Activated CD4-positive, alpha-beta T cell treated with anti-CD3 and anti-CD28 coated beads, Interleukin-2, amount 50 U/mL, for 48 hours (primary cell): Measurements from ENCODE around the gene THAP3.
"Not testable (repeated sequence)": the region's sequence is repeated elsewhere in the genome, so short reads cannot be mapped to it uniquely, and the experiment has no call there.

Source experiments
- DNase-seq, 2 experiments: peaks; one replicate each; pipeline ENCODE4 v3.0.0-alpha.2; 2020

THAP3 gene

DNA sequence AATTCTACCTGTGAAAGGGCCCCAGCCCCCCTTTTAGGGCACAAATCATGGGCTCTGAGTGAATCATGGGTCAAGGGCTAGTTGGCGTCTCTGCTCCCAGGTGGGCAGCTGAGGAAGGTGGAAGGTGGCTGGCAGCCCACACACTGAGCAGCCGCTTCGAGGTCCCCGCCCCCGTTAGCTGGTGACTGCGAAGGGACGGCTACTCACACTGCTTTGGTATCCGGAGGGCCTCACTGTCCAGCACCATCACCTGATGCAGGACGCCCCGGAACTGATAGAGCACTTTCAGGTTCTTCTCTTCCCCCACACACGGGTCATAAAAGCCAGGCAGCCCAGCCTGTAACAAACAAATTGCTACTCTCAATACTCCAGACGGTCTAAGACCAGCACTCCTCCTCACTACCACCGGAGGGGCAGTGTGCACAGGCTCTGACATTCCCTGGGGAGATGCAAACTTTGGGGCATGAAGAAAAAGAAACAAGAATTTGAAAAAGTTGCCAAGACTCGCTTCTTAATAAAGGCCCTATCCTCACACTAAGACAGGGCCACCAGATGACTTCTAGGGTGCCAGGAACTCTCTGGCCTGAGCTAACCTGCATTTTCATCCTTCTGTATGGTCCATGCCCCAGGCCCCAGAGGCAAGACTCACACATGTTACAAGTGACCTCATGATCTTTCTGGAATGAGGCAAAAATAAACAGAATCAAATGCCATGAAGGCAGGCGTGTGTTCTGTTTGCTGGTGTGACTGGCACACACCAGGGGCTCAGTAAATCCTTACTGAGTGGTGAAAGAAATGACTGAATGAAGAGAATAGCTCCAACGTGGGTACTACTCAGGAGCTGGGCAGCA lies 11.5 kb downstream of the THAP3 start:
- DNase-seq = no peak

- not testable (repeated sequence) for DNase-seq
These were observed 12.1 kb downstream of the THAP3 start for GRCh38 chr1:6636778-6637177.

DNA sequence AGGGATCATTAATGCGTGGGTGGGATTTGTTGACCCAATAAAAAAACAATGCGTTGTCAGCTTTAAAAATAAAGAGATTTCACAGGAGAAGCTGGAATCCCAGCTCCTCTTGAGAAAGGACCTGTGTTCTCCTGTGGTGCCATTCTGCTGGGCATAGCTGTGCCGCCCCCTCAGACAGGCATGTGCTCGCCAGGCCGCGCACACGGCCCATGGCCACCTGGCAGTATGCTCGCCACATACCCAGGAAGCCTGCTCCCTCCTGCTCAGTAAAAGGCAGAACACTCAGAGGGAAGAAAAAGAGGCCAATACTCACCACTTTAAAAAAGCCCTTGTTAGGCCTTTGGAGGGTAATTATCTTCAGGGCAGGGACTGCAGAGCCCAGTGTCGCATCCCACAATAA lies 13.1 kb downstream of the THAP3 start:
- no peak for DNase-seq

- no peak for DNase-seq
These were observed 13.6 kb downstream of the THAP3 start for GRCh38 chr1:6638226-6638625.

- not testable (repeated sequence) for DNase-seq
These were observed 16.2 kb downstream of the THAP3 start for GRCh38 chr1:6640867-6641266.

DNA sequence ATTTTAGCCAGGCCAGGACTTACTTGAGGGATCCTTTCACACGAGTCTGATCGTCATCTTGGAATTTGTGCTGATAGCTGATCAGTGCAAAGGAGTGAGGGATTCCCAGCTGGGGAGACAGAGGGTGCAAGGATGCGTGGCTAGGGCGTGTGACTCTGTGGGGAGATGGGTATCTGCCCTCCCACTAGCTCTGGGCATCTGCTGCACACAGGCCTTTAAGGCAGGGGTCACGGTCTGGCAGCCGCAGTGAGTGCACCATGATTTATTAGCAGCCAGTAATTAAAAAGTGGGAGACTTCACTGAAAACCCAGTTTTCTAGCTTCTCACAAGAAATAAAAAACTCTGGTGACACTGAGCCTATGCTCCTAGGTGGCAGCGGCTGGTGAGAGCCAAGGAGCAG lies 20.4 kb downstream of the THAP3 start:
- no peak for DNase-seq

DNA sequence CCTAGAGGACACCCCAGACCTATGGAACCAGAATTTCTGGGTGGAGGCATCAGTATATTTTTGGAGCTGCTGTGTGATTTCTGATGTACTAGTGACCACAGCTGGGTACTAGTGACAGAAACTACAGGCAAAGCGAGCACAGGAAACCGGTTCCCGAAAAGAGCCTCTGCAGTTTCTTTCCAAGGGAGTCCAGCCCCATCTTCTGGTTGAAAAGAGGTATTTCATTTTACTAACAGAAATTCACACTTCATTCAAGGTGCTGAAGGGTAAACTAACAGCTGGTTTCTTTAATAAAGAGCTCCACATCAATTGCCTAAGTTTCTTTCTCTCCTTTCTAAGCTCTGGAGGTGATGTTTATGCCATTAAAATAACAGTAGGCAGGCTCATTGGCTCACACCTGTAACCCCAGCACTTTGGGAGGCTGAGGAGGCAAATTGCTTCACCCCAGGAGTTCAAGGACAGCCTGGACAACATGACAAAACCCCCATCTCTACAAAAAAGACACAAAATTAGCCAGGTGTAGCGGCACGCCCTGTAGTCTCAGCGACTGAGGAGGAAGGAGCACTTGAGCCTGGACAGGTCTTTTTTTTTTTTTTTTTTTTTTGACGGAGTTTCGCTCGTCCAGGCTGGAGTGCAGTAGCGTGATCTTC lies 22.0 kb downstream of the THAP3 start:
- no peak for DNase-seq

DNA sequence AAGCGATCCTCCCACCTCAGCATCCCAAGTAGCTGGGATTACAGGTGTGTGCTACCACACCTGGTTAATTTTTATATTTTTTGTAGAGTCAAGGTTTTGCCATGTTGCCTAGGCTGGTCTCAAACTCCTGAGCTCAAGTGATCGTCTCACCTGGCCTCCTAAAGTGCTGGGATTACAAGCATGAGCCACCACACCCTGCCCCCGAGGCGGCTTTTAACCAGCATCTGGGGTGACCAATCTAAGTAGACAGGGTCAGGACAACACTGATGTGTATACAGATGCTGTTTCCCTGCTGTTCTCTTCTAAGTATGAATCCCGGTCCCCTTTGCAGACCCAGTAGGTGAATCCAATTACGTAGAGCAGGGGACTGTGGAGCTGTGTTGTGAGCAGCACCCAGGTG lies 23.9 kb downstream of the THAP3 start:
- no peak for DNase-seq

GRCh38 chr1:6651909-6652308 lies 27.2 kb downstream of the THAP3 start:
- no peak for DNase-seq

- no peak for DNase-seq
These were observed 28.3 kb downstream of the THAP3 start for GRCh38 chr1:6652986-6653385.

GRCh38 chr1:6653436-6654290 lies 29.0 kb downstream of the THAP3 start:
- DNase-seq = no peak

DNA sequence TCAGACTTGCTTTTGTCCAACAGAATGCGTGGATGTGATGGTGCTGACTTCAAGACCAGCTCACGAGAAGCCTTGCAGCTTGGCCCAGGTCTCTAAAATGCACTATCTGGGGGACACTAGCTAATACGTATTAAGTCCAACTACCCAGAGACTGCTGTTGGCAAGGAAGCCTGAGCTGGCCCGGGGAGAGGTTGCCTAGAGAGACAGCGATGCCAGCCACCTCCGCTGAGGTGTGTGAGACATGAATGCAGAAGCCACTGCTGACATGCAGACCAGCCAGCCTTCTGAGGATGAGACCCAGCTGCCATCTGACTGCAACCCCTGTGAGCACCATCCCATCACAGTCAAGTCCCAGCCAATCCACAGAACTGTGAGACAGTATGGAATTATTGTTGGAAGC lies 32.5 kb downstream of the THAP3 start:
- no peak for DNase-seq

- DNase-seq = no peak
These were observed 33.8 kb downstream of the THAP3 start for GRCh38 chr1:6658359-6659060.

GRCh38 chr1:6660415-6661049 lies 35.9 kb downstream of the THAP3 start:
- DNase-seq = no peak

GRCh38 chr1:6662468-6662867 lies 37.8 kb downstream of the THAP3 start:
- not testable (repeated sequence) for DNase-seq

DNA sequence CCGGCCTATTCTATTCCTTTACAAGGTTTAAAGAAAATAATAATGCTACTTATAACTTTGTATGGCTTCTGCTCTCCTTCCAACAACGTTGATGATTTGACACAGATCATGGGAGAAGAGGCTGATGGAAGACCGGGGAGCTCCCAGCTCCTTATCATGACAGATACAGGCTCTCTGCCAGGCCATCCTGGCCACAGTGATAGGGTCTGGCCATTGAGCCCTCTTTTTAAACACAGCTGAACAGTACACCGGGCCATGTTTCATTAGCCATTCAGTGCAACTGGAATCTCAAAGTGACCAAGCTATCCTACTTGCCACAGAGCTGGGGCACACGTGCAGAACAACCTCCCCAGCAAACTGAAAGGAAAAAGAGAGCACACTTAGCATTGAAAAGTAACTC lies 42.0 kb downstream of the THAP3 start:
- DNase-seq = no peak

GRCh38 chr1:6667139-6667538 lies 42.5 kb downstream of the THAP3 start:
- no peak for DNase-seq

GRCh38 chr1:6668503-6668902 lies 43.8 kb downstream of the THAP3 start:
- no peak for DNase-seq

DNA sequence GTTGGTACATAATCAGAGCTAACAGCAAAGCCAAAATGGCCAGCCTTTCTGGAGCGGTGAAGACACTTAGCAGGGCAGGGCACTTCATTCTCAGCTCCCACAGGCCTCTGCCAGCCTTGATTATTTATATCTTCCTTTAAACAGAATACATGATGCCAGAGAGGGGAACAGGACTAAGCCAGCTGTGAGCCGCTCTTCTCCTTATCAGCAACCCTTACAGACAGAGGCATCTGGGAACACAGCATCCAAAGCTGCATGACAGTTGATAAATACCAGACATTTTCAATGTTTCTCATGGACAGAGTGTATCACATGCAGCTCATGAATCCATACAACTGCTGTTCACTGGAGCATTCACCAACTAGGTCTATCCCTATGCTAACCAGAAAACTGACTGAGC lies 47.9 kb downstream of the THAP3 start:
- DNase-seq = no peak

GRCh38 chr1:6673816-6674398 lies 49.2 kb downstream of the THAP3 start:
- DNase-seq = no peak

GRCh38 chr1:6674771-6675170 lies 50.1 kb downstream of the THAP3 start:
- no peak for DNase-seq

GRCh38 chr1:6675941-6676340 lies 51.3 kb downstream of the THAP3 start:
- DNase-seq = no peak
